Measurements from ENCODE around the gene NUB1.

DNA sequence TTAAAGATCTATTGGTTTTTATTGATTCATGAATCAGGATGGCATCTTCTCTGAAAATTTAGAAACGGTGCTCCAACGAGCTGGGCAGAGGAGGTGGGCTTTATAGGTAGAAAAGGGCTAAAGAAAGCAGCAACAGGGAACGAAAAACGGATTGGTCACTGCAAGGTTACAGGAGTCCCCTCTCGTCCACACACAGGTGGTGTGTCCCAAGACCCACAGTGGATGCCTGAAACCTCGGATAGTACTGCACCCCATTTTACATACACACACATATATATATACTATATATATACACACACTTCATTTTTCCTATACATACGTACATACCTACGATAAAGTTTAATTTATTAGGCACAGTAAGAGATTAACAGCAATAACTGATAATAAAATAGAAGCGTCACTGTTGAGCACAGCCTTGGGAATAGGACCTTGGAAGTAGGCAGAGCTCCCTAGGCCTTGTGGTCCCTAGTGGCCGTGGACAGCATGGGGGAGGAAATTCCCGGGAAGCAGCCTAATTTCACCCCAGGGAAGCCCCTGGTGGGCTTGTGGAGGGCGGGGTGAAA lies 737 bp upstream of the NUB1 start:
- TF ChIP-seq POLR2A (IDR thresholded peaks at IDR 0.05) = no peak
- TF ChIP-seq, protein P1, sequence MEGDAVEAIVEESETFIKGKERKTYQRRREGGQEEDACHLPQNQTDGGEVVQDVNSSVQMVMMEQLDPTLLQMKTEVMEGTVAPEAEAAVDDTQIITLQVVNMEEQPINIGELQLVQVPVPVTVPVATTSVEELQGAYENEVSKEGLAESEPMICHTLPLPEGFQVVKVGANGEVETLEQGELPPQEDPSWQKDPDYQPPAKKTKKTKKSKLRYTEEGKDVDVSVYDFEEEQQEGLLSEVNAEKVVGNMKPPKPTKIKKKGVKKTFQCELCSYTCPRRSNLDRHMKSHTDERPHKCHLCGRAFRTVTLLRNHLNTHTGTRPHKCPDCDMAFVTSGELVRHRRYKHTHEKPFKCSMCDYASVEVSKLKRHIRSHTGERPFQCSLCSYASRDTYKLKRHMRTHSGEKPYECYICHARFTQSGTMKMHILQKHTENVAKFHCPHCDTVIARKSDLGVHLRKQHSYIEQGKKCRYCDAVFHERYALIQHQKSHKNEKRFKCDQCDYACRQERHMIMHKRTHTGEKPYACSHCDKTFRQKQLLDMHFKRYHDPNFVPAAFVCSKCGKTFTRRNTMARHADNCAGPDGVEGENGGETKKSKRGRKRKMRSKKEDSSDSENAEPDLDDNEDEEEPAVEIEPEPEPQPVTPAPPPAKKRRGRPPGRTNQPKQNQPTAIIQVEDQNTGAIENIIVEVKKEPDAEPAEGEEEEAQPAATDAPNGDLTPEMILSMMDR (IDR thresholded peaks at IDR 0.05) = no peak
